Loucy (cell line): ENCODE measurements around the gene AFTPH.

Experiments used
- CTCF ChIP-seq: fragments of 200-600 bp; sonication (generic); conservative IDR thresholded peaks from 2 replicates; pipeline ENCODE4 v1.5.1; 2014; ENCODE audit warnings: mild to moderate bottlenecking, antibody characterized with exemption, low read length
- EZH2phosphoT487 ChIP-seq: fragments of 200-600 bp; IDR thresholded peaks from 2 replicates; pipeline ENCODE4 v1.6.1; 2018; ENCODE audit warnings: antibody characterized with exemption, mild to moderate bottlenecking, moderate library complexity, borderline replicate concordance

- no peak for TF ChIP-seq CTCF
- TF ChIP-seq EZH2phosphoT487 = no peak
Observed at GRCh38 chr2:64538764-64539433, 14.8 kb downstream of the AFTPH start.
